AG08395 (cell line): ENCODE measurements around the gene KAT6B.

Experiments
- DNase-seq: peaks from one replicate; pipeline ENCODE4 v3.0.0; 2012; ENCODE audit warnings: mixed read lengths, low spot score

The KAT6B gene

DNA sequence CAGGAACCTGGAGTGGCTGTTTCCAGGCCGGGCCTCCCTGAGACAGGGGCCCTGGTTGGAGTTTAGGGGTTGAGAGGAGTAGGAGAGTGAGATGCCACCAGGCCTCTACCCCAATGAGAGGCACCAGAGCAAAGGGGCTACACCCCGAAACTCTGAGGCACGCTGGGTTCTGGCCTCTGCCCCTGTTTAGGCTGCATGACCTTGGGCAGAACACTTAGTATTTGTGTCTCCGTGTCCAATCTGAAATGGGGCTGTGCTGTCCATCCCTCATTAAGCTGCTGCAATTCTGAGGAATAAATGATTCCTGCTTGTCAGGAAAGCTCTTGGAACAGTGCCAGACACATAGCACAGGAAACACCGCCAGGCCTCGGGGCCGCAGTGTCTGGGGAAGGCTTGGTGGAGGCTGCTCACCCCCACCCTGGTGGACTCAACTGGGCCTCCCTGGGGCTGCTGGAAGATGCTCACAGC is 244.6 kb downstream of the KAT6B start:
- DNase-seq = no peak

DNA sequence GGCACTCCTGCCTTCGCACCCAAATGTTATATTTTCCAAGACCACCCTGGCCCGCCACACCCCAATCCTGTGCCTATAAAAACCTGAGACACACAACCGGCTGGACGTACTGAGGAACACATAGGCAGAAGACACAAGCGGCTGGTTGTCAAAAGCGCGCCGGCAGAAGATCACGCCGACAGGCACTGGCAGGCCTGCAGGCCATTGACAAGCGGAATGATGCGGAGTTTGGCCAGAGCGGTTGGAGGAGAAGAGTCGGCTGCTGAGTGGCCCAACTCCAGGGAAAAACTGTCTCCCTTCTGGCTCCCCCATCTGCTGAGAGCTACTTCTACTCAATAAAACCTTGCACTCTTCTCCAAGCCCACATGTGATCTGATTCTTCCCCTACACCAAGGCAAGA is 245.4 kb downstream of the KAT6B start:
- DNase-seq = no peak

DNA sequence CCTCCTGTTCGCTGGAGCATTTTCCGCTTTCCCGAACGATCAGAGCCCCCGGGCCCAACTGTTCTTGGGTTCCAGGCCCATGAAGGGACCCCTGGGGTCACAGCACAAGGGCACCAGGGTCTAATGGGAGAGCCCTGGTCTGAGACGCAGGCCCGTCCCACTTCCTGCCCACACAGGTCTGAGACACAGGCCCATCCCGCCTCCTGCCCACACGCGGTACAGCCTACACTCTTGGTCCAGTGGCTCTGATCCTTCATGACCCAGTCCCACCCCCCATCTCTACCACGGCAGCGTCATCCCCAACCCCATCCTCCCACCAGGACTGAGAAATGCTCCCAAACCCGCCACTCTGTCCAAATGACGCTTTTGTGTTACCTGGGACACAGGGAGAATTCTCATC is 246.3 kb downstream of the KAT6B start:
- DNase-seq = no peak

DNA sequence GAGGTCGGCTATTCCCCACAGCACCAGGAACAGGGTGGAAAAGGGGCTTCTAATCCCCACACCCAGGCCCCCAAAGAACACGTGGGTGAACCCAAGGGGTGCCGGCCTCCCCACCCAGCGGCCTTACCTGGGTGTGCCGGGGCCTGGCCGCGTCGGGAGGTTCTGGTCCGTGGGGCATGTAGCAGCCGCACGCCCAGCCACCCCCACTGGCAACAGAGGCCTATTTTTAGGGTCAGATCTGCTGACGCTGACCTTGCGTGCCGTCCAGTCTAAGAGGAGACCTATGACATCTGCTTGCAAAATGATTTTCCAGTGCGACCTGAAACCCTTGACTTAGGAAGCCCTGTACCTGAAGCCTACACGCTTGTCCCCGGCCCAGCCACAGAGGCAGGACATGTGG is 247.0 kb downstream of the KAT6B start:
- DNase-seq = no peak

DNA sequence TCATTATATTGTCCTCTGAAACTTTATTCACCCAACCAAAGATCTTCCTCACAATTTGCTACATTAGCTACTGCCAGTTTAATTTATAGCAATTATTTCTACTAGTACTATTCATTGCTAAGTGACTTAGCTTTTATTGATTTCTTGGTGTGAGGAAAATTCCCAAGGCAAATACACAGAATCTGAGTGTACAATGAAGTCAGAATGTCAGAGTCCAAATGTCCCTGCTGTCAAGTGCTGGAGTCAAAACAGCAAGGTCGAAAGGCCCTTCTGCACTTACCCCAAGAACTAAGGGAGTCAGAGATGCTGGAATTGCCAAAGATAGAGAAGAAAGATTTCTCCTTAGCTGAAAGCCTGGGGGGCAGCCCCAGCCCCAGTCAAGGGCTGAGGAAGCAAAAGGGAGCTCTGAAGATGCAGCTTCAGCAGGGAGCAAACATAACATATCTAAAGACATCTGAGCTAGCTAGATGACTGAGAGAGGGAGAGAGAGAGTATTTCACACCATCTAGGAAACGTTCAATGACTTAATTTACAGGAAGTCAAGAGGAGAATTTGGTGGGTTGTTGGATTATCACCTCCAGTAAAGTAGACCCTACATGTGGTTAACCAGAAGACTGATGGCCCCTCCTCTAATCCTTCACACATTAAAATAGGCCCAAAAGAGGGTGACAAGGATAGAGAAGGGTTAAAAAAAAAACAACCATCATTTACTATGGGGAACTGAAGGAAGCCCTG is 248.5 kb downstream of the KAT6B start:
- DNase-seq = no peak

DNA sequence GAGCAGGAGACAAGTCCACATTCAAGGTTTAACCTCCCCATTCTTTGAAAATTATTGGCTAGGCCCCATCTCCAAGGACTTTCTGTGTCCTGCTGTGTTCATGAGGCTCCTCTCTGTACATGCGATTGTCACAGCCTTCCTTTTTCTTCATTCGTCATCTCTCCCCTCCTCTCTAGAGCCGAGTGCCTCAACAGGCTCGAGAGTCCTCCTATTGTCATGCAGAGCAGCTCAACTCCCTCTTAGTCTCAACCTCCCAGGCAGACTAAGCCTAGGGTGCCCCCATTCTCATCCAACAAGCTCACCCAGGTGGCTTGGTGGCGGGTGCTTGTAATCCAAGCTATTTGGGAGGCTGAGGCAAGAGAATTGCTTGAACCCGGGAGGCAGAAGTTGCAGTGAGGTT is 249.9 kb downstream of the KAT6B start:
- DNase-seq = no peak

DNA sequence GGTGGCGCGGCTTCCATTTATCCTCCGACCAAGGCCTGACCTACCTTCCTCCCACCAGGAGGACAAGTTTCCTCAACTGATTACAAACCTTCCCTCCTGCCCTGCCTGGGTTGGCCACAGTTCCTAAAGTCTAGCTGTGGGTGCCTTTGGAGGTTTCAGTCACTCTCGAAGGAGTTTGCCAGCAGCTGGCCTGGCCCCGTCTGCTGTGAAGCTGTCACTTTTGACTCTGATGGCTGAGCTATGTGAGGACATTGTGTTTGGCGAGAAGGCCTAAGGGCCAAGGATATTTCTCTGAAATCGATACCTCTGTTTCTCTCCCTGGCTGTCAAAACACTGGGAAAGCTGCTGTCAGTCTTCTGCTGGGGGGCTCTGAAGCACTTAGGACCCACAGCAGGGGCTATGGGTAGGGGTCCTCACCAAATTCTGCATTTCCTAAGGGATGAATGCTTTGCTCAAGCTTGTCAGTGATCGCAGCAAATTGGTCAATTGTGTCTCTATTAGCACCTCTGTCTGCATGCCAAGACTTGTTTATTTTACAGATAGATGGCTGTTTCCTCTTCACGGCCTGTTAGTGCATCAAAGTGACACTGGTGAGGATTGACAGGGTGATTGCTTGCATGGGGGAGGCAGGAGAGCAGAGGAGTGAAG is 253.2 kb downstream of the KAT6B start:
- no peak for DNase-seq

DNA sequence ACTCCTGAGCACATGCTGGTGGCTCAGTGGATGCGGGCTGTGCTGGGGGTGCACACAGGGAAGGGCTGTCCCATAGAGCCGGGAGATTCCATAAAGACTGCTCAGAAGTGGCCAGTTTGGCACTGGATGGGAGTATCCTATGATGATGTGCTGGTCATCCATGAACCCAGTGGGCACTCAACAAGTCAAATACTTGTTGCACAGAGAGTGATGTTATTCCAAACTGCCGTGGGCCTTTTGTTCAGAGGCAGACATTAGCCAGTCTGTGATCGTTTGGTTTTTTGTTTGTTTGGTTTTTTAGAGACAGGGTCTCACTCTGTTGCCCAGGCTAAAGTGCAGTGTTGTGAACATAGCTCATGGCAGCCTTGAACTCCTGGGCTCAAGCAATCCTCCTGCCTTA is 254.2 kb downstream of the KAT6B start:
- no peak for DNase-seq

DNA sequence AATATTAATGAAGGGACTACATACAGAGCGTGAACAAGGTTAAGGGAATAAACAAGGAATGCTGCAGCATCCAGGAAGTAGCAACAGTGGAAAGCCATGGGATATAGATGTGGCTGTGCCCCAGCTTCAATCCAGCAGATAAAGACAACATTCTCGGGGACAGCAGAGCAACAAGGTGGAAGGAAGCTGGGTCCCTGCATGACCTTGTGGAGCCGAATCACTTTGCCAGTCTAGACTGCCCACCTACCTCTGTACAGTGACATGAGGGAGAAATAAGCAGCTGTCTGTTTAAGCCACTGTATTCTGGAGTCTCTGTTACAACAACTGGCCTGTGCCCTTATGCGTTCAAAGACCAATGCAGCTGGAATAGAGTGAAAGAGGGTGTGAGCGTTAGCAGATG is 255.0 kb downstream of the KAT6B start:
- no peak for DNase-seq
